KOPT-K1 (cell line): ENCODE measurements around the gene MTHFD1L.

Experiments used
- H3K27ac ChIP-seq: fragments of 200-600 bp; sonication (generic); 2 replicates; pipeline ENCODE4 v1.5.1; 2016; ENCODE audit warnings: antibody characterized with exemption, mild to moderate bottlenecking, low read depth, low read length; ENCODE audit not compliant: poor library complexity, severe bottlenecking
- H3K36me3 ChIP-seq: fragments of 200-600 bp; sonication (generic); 2 replicates; pipeline ENCODE4 v1.5.1; 2017; ENCODE audit warnings: antibody characterized with exemption, mild to moderate bottlenecking, low read length, moderate library complexity; ENCODE audit not compliant: insufficient read depth
- H3K9me3 ChIP-seq: fragments of 200-600 bp; sonication (generic); 2 replicates; pipeline ENCODE4 v1.5.1; 2017; ENCODE audit warnings: antibody characterized with exemption, low read length, mild to moderate bottlenecking; ENCODE audit not compliant: insufficient read depth, poor library complexity, severe bottlenecking

Gene MTHFD1L

DNA sequence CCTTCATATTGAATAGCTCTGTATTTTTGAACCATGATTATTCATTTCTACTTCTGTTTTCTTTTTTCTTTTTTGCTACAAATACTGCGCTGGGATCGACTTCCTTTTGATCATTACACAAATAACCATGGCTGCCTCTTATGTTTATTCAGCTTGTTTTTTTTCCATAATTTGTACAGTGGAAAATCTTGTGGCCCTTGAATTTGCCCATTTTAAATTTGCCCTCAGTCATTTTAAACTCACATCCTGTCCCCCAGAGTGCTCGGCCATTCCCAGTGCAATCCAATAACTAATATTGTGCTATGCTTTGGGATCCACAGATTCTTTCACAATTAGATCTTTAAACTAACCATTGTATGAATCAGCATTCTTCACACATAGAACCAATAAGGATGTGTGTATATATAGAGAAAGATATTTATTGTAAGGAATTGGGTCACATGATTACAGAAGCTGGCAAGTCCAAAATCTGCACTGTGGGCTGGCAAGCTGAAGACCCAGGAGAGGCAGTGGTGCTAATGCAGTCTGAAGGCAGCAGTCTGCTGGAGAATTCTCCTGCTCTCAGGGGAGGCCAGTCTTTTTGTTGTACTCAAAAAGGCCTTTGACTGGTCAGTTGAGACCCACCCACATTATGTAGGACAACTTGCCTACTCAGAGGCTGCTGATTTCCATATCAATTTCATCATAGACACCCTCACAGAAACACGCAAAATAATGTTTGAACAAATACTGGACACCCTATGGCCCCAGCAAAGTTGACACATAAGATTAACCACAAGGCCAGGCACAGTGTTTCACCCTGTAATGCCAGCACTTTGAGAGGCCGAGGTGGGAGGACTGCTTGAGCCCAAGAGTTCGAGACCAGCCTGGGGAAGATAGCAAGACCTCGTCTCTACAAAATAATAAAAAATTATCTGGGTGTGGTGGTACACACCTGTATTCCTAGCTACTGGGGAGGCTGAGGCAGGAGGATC lies 147.1 kb downstream of the MTHFD1L start:
- no peak overlapping the region for H3K27ac ChIP-seq
- peaks cover 65% of the 10 kb centered on the region for H3K36me3 ChIP-seq
- H3K9me3 ChIP-seq: no peaks in the 10 kb centered on the region

DNA sequence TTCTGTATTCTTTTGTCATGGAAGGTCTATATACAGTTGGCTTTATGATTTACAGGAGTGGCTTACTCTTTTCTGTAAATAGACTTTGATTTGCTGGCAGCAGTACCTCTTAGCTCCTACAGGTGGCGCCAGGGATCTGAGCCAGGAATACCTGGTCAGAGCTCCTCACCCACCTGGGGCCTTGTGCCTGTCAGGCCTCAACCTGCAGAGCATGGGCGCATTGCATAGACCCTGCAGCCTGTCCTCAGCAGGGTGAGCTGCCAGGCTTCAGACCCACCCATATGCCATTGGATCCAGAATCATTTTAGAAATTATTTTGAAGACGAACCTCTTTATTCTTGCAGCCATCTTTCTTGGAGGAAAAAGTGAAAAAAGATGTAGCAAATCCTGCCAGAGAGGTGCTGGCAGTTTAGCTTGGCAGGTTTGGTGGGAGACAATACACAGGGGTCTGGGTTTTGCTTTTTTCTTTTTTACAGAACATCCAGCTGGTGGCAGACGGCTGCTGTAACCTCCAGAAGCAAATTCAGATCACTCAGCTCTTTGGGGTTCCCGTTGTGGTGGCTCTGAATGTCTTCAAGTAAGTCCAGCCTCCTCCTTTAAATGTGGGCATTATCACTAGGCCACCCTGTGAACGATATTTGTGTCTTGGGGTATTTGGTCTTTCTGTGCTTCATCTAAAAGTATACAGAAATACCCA lies 149.1 kb downstream of the MTHFD1L start:
- Histone ChIP-seq H3K9me3 (no peaks in the 10 kb centered on the region), H3K36me3 (peaks cover 85% of the 10 kb centered on the region), H3K27ac (no peak overlapping the region)

DNA sequence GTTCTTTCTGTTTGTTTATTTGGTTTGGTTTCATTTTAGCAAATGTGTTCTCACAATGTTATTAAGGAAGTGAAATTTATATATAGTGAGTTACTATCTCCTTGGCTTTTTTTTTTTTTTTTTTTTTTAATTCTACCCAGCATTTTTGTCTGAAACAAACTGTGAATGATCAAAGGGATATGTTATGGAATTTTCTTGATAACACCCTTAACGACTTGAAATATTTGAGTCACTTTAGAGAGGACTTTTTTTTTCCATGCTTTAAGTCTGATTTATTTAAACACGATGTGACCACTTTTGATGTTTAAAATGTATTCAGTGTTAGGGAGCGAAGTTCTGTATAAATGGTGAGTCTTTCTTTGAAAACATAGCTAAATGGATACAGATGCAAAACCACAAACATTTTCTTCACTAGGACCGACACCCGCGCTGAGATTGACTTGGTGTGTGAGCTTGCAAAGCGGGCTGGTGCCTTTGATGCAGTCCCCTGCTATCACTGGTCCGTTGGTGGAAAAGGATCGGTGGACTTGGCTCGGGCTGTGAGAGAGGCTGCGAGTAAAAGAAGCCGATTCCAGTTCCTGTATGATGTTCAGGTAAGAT lies 149.7 kb downstream of the MTHFD1L start:
- H3K9me3 ChIP-seq: no peaks in the 10 kb centered on the region
- peaks cover 91% of the 10 kb centered on the region for H3K36me3 ChIP-seq
- H3K27ac ChIP-seq: no peak overlapping the region

DNA sequence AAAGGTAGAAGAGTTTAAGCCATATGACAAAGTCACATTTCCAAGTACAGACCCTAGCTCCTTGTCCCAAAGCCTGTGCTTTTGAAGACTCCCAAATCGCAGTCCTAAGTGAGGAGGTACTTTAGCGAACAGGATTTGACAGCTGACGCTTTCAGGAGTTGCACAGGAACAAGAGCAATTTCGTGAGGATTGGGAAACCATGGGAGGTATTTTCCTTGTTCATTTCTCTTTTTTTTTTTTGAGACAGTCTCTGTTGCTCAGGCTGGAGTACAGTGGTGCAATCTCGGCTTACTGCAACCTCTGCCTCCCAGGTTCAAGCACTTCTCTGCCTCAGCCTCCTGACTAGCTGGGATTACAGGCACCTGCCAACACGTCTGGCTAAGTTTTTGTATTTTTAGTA lies 150.6 kb downstream of the MTHFD1L start:
- Histone ChIP-seq H3K27ac (no peak overlapping the region), H3K9me3 (no peaks in the 10 kb centered on the region), H3K36me3 (peaks cover 93% of the 10 kb centered on the region)

DNA sequence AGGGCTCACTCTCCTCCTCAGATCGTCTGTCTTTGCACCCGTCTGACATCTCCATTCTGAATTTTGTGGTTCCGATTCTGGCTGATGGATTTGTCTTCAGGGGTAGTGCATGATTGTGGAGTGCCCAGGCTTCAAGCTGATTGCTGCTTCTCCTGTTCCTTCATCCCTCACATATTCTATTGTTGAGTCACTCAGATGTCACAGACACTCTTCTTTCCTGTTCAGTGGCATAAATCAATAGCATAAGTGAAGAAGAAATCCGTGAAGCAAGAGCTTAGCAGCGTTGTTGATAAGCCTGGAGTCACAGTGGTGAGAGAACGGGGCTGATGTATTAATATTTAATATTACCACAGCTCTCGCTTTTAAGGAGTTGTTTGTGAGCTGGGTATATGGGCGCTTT lies 152.5 kb downstream of the MTHFD1L start:
- Histone ChIP-seq H3K36me3 (peaks cover 90% of the 10 kb centered on the region), H3K9me3 (no peaks in the 10 kb centered on the region), H3K27ac (no peak overlapping the region)

DNA sequence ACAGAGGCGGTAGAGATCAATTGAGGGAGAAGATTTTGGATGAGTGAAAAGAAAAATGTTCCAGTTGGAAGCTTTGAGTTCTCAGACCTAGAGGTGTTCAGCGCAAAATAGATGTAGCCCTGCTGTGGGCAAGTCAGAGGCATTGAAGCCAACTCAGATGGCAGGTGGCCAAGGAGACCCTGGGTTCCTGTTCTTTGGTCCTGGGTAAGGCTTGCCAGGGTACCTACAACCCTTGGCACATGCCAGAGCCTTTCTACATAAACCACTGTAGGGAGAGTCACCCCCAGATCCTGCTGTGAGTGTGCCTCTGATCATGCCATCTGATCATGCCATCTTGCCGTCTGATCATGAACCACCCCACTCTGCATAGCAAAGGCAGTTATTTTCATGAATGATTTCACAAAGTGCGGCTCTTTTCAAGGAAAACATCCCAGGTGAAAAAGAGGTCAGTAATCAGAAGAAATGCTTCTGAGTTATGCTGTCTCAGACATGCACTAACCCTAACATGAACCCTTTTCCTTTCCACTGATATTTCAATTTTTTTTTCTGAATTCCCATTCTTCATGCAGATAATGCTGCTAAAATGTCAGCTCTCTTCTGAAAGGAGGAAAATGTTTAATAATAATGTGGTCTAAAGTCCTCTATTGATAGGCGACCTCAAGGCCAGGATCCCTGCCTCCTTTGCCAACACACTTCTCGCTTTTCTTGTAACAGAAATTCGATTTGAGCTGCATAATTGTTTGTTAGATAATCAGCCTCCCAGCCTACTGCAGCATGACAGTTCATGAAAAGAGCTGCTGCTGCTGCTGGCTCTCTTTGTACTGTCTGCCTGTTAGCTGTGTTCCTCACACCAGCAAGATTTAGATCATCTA lies 153.6 kb downstream of the MTHFD1L start:
- Histone ChIP-seq H3K9me3 (no peaks in the 10 kb centered on the region), H3K27ac (no peak overlapping the region), H3K36me3 (peaks cover 92% of the 10 kb centered on the region)

DNA sequence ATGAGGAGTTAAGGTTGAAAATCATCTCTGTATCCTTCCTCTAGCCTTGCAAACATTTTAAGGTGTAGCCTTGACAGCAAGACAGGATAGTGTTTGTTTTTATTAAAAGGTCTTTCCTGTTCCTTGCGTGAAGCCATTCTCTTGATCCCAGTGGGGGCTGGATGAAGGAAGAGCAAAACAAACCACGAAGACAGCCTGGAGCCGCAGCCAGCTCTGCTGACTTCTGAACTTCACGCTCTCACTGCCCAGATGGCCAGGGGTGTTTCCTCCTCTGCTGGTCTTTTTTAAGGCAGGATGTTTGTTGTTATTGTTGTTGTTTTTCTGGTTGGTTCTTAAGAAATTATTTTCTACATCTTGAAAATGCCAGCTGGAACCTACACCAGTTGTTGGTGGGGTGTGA lies 156.4 kb downstream of the MTHFD1L start:
- H3K36me3 ChIP-seq: peaks cover 90% of the 10 kb centered on the region
- H3K27ac ChIP-seq: no peak overlapping the region

DNA sequence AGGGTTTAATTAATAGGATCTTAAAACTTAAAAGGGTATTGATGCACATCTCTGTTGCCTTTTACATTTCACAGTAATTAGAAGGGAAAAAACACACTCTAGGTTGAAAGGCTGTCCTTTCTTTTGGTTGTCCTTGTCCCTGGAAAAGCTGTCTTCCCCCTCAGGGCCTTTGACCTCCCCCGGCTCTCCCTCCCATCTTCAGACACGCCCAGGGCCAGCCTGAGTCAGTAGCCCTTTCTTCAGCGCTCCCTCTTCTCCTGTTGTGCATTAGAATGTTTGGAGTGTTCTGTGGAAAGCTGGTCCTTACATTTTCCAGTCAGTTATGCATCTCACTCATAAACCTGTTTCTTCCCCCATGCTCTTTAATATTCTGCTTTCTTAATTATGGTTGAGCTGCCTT lies 157.0 kb downstream of the MTHFD1L start:
- Histone ChIP-seq H3K27ac (no peak overlapping the region), H3K36me3 (peaks cover 90% of the 10 kb centered on the region), H3K9me3 (peaks cover under 1% of the 10 kb centered on the region)

More for the DNA sequence above, 156.4 kb downstream of the MTHFD1L start:
- H3K9me3 ChIP-seq: no peaks in the 10 kb centered on the region

DNA sequence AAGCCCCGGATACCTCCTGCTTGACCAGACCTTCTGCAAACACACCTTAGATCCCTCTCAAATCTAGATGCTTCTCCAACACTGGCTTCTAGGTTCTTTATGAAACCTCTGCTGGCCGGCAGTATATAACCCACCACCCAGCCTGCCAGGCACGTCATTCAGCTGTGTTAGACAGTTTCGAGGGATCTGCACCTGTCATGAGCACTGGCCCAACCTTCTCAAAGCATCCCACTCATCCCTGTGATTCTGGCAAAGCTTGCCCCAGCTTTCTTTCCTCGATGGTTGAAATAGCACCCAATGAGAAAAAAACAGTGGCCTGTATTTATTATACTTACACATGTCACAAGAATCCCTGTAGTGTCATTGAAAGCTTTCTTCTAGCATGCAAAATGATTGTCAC lies 157.8 kb downstream of the MTHFD1L start:
- no peak overlapping the region for H3K27ac ChIP-seq
- H3K36me3 ChIP-seq: peaks cover 90% of the 10 kb centered on the region
- H3K9me3 ChIP-seq: peaks cover 9% of the 10 kb centered on the region

DNA sequence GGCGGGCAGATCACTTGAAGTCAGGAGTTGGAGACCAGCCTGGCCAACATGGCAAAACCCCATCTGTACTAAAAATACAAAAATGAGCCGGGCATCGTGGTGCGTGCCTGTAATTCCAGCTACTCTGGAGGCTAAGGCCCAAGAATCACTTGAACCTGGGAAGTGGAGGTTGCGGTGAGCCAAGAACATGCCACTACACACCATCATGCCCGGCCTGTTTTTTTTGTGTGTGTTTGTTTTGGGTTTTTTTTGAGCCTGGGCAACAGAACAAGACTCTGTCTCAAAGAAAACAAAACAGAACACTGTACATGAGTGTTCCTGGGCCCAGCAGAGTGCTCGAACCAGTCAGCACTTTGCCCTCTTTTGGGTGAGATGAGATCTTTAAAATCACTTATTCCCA lies 159.1 kb downstream of the MTHFD1L start:
- Histone ChIP-seq H3K36me3 (peaks cover 82% of the 10 kb centered on the region), H3K27ac (no peak overlapping the region), H3K9me3 (peaks cover 10% of the 10 kb centered on the region)

DNA sequence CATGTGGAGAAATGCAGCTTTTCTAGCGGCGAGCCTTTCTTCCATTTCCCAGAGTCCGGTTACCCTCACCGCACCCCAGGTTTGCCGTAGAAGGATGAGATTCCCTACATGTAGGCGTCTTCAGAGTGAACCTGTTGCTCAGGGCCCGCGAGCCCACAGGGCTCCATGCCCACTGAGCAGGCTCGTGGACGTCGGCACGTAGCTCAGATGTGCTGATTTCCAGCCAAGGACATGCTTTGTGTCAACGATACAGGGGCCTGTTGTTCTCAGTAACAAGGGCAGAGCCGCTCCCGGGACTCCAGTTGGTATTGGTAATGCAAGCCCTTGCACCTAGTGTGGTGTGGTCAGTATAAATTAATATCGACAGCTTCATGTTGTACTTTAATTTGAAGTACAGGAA lies 159.6 kb downstream of the MTHFD1L start:
- Histone ChIP-seq H3K27ac (no peak overlapping the region), H3K9me3 (peaks cover 10% of the 10 kb centered on the region), H3K36me3 (peaks cover 77% of the 10 kb centered on the region)

DNA sequence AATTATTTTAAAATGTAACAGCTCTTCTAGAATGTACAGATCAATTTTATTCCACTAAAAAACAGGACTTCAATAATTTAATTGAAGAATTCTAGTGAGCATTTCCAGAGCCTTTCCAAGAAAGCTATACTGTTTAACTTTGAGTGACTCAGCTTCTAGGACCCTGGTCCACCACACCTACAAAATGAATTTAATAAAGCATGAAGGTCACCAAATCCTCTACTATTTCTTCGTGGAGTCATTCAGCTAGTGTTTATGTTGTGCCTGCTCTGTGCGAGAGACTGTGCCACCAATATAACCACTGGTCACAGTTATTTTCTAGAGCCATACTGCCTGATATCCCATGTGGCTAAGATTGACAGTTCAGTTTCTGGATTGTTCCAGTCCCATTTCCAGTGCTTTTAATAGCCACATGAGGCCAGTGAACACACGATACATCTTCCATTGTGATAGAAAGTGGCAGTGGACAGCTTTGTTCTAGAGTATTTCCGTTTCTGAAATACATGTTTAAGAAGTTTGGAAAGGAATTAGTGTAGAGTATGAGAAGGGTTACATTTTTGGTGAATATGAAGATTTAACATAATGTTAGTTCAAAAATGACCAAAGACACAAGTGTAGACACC lies 160.7 kb downstream of the MTHFD1L start:
- H3K36me3 ChIP-seq: peaks cover 69% of the 10 kb centered on the region
- no peak overlapping the region for H3K27ac ChIP-seq
- H3K9me3 ChIP-seq: peaks cover 10% of the 10 kb centered on the region

DNA sequence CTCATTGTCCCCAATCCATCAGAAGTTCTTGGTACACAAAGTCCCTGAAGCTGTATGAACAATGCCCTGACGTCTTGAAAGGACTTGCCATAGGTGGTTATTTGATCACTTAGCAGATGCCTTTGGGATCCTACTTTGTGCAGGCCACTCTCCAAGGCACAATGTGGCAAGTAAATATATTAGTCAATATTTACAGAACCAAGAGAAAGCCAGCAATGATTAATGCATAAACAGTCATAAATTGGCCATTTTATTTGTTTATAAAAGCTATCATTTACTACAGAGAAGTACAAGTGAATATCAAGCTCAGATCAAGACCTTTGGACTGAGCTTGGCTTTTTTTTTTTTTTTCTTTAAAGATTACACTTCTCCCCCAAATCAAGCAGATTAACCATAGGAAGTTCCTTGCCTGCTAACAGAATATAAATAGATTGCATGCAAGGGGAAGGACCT lies 161.8 kb downstream of the MTHFD1L start:
- Histone ChIP-seq H3K36me3 (peaks cover 59% of the 10 kb centered on the region), H3K9me3 (peaks cover 10% of the 10 kb centered on the region), H3K27ac (no peak overlapping the region)
